DOHH2 (cell line): ENCODE data around the gene VPS41.

Experiments
- H3F3A ChIP-seq: fragments of 200-600 bp; sonication (generic), shearing (Covaris generic); 2 replicates; pipeline ENCODE4 v1.6.0; 2016; ENCODE audit warnings: antibody characterized with exemption, mild to moderate bottlenecking; ENCODE audit not compliant: control insufficient read depth, insufficient read depth
- H3K27ac ChIP-seq: fragments of 200-600 bp; sonication (generic); 2 replicates; pipeline ENCODE4 v1.5.1; 2014; ENCODE audit warnings: low read depth, mild to moderate bottlenecking, low read length, moderate library complexity
- H3K27me3 ChIP-seq: fragments of 200-600 bp; sonication (generic); 2 replicates; pipeline ENCODE4 v1.6.1; 2014; ENCODE audit warnings: mild to moderate bottlenecking, low read length, mixed read lengths; ENCODE audit not compliant: control insufficient read depth
- H3K36me3 ChIP-seq: fragments of 200-600 bp; sonication (generic); 2 replicates; pipeline ENCODE4 v1.6.1; 2014; ENCODE audit warnings: mild to moderate bottlenecking, low read length, moderate library complexity, mixed read lengths; ENCODE audit not compliant: control insufficient read depth
- H3K4me1 ChIP-seq: fragments of 200-600 bp; sonication (generic); 2 replicates; pipeline ENCODE4 v1.6.1; 2014; ENCODE audit warnings: mild to moderate bottlenecking, low read length, mixed read lengths; ENCODE audit not compliant: control insufficient read depth
- H3K4me2 ChIP-seq: fragments of 200-600 bp; sonication (generic); 2 replicates; pipeline ENCODE4 v1.6.0; 2014; ENCODE audit warnings: mild to moderate bottlenecking, low read length, moderate library complexity
- H3K4me3 ChIP-seq: fragments of 200-600 bp; sonication (generic); 2 replicates; pipeline ENCODE4 v1.5.1; 2014; ENCODE audit warnings: mild to moderate bottlenecking, low read length, mixed read lengths
- H3K79me2 ChIP-seq: fragments of 200-600 bp; sonication (generic); 2 replicates; pipeline ENCODE4 v1.6.1; 2014; ENCODE audit warnings: mild to moderate bottlenecking, low read length, mixed read lengths; ENCODE audit not compliant: control insufficient read depth
- H3K9me2 ChIP-seq: fragments of 200-600 bp; sonication (generic); replicated peaks from 2 replicates; pipeline ENCODE4 v1.6.1; 2014; ENCODE audit warnings: mild to moderate bottlenecking, low read length, mixed read lengths; ENCODE audit not compliant: control insufficient read depth
- H3K9me3 ChIP-seq: fragments of 200-600 bp; sonication (generic); 2 replicates; pipeline ENCODE4 v1.6.1; 2014; ENCODE audit warnings: antibody characterized with exemption, low read length, mixed read lengths; ENCODE audit not compliant: control insufficient read depth, insufficient read depth
- H4K20me1 ChIP-seq: fragments of 200-600 bp; sonication (generic); 2 replicates; pipeline ENCODE4 v1.6.0; 2014; ENCODE audit warnings: low read depth, mild to moderate bottlenecking, antibody characterized with exemption, low read length, moderate library complexity; ENCODE audit not compliant: control insufficient read depth, insufficient read depth
- EZH2phosphoT487 ChIP-seq: fragments of 200-600 bp; sonication (generic); IDR thresholded peaks from 2 replicates; pipeline ENCODE4 v1.6.1; 2017; ENCODE audit warnings: borderline replicate concordance, mild to moderate bottlenecking, antibody characterized with exemption, low read length, moderate library complexity, mixed read lengths
- TF ChIP-seq, protein P1 (sequence below): fragments of 200-600 bp; sonication (generic); IDR thresholded peaks from one replicate; pipeline ENCODE4 v1.5.1; 2014; ENCODE audit warnings: antibody characterized with exemption, mild to moderate bottlenecking, low read depth, low read length; ENCODE audit not compliant: poor library complexity, severe bottlenecking

Gene VPS41

DNA sequence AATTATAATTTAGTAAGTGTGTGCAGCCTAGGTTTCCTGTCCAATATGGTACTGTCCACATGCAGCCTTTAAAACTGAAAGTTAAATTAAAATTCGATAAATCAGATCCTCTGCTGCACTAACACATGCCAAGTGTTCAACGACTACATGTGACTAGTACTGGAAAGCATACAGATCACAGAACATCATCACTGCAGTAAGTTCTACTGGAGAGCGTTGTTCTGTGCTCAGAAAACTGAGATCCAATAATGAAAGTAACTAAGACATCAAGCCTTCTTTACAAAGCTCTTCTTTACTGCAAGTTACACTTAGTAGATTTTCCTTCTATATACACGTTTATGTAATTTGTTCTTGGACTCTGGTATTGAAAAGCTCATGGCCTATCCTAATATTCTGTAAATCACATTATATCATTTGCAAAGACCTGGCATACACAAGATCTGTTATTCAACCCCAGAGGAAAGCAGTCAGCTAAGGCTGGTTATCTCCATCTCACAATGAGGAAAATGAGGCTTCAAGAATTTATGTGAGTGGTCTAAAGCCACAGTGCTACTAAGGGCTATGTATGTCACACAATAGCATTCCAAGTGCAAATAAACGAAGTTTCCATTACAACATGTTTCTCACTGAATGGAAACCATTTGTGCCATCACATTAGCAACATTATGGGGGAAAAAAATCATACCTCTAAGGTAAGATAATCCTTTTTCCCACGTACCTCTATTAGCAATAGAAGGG is 77.6 kb downstream of the VPS41 start:
- no peak for TF ChIP-seq EZH2phosphoT487
- TF ChIP-seq, protein P1, sequence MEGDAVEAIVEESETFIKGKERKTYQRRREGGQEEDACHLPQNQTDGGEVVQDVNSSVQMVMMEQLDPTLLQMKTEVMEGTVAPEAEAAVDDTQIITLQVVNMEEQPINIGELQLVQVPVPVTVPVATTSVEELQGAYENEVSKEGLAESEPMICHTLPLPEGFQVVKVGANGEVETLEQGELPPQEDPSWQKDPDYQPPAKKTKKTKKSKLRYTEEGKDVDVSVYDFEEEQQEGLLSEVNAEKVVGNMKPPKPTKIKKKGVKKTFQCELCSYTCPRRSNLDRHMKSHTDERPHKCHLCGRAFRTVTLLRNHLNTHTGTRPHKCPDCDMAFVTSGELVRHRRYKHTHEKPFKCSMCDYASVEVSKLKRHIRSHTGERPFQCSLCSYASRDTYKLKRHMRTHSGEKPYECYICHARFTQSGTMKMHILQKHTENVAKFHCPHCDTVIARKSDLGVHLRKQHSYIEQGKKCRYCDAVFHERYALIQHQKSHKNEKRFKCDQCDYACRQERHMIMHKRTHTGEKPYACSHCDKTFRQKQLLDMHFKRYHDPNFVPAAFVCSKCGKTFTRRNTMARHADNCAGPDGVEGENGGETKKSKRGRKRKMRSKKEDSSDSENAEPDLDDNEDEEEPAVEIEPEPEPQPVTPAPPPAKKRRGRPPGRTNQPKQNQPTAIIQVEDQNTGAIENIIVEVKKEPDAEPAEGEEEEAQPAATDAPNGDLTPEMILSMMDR = no peak
- no peak overlapping the region for H3K4me3 ChIP-seq
- no peaks in the 10 kb centered on the region for H3K27me3 ChIP-seq
- no peaks in the 10 kb centered on the region; the same call in 1 of the 2 replicates for H3K36me3 ChIP-seq
- H3K9me3 ChIP-seq = no peaks in the 10 kb centered on the region
- H3K27ac ChIP-seq = no peak overlapping the region
- no peaks in the 10 kb centered on the region; the same call in 1 of the 2 replicates for H3K9me2 ChIP-seq
- H3K79me2 ChIP-seq = no peaks in the 10 kb centered on the region
- no peaks in the 10 kb centered on the region for H4K20me1 ChIP-seq
- peaks cover 9% of the 10 kb centered on the region for H3K4me1 ChIP-seq
- H3K4me2 ChIP-seq = no peak overlapping the region
- no peaks in the 10 kb centered on the region for H3F3A ChIP-seq

DNA sequence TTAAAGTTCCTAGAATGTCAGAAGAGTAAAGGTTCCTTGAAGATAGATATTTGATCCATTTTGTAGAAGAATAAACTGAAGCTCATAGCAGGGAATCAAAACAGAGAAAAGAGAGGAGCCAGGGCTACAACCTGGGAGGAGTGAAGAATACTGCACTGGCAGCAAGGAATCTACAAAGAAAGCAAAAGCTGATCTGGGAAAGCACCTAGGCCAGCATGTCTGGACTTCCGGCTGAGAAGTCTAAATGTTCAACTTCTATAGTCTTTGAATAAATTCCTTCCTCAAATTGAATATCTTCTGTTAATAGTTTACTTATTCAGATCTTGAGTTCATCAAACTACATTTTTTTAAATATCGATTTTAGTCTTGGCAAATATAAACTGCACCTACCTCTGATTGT is 78.2 kb downstream of the VPS41 start:
- TF ChIP-seq, protein P1 = no peak
- no peak for TF ChIP-seq EZH2phosphoT487
- H3K9me2 ChIP-seq = no peaks in the 10 kb centered on the region
- no peak overlapping the region for H3K4me3 ChIP-seq
- H3K27ac ChIP-seq = no peak overlapping the region
- H3K4me1 ChIP-seq = peaks cover 15% of the 10 kb centered on the region
- H3K36me3 ChIP-seq = no peaks in the 10 kb centered on the region; the same call in 1 of the 2 replicates
- no peaks in the 10 kb centered on the region for H4K20me1 ChIP-seq
- no peak overlapping the region for H3K4me2 ChIP-seq
- H3F3A ChIP-seq = no peaks in the 10 kb centered on the region
- no peaks in the 10 kb centered on the region for H3K27me3 ChIP-seq
- H3K79me2 ChIP-seq = no peaks in the 10 kb centered on the region
- no peaks in the 10 kb centered on the region for H3K9me3 ChIP-seq

DNA sequence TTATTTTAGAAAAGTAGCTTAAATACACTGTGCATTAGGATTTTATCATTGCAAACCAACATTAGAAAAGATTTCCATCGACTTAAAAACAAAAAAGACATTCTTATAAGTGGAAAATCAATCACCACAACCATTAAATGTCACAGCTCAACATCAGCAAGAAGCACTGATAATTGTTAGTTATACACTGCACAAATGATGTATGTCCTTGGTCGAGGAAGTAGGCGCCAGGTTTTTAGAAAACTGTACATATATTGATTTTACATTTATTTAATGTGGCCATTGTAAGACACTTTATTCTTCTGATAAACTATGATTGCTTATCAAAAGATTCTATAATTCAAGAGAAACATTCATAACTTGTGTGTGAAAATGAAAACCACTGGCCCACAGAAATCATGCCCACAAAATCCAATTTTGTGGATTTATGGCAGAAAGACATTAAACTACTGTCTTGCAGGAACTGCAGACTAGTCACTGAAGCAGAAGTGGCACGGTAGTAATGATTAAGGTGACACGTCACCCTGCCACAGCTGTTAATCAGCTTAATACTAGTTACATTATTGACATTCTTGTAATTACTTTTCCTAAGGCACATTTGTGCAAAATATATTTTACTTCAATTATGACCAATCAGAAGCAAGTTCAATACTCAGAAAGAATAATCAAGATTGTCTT is 79.4 kb downstream of the VPS41 start:
- no peaks in the 10 kb centered on the region for H4K20me1 ChIP-seq
- no peaks in the 10 kb centered on the region for H3K79me2 ChIP-seq
- no peak for TF ChIP-seq EZH2phosphoT487
- TF ChIP-seq, protein P1 = no peak
- H3K27me3 ChIP-seq = no peaks in the 10 kb centered on the region
- peaks cover 14% of the 10 kb centered on the region for H3K4me1 ChIP-seq
- no peak overlapping the region for H3K4me3 ChIP-seq
- H3K27ac ChIP-seq = no peak overlapping the region
- no peaks in the 10 kb centered on the region for H3K9me2 ChIP-seq
- no peaks in the 10 kb centered on the region; the same call in 1 of the 2 replicates for H3K36me3 ChIP-seq
- no peaks in the 10 kb centered on the region for H3K9me3 ChIP-seq
- no peak overlapping the region for H3K4me2 ChIP-seq
- no peaks in the 10 kb centered on the region for H3F3A ChIP-seq
